ENCODE results near the gene PSMD2.

Gene PSMD2

DNA sequence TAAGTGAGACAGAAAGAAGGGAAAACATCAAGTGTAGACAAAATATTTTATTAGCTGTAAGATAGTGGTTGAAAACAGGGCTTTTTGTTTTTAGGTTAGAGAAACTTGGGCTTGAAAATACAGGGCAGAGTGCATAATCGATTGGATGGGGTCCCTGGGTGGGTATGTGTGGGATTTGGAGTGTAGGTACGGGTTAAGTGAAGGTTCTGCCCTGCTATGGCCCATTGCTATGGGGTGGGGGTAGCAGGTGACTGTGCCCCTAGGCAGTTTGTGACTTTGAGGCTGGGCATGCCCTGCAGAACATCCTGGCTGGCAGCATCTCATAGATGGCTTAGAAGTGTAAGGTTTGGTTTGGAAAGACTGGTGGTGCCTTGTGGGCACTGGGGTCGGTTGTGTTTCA is 34.7 kb downstream of the PSMD2 start:
- Histone ChIP-seq H3K27me3 (ENCODE audit: control insufficient read depth in 1 of 2, insufficient read depth in 2 of 2, low read length in 2 of 2) (no peaks in the 10 kb centered on the region), H3K9ac (ENCODE audit: low read length in 2 of 2) (no peak overlapping the region), H3K4me1 (ENCODE audit: control insufficient read depth, insufficient read depth, low read length) (peaks cover 29% of the 10 kb centered on the region), H3K27ac (ENCODE audit: low read length) (no peak overlapping the region), H3K36me3 (ENCODE audit: control insufficient read depth in 2 of 2, insufficient read depth in 2 of 2, low read length in 2 of 2) (peaks cover 56 to 58% of the 10 kb centered on the region in 2 donors), H3K4me3 (ENCODE audit: low read length in 2 of 2) (no peak overlapping the region), H3K9me3 (ENCODE audit: control insufficient read depth in 2 of 2, low read length in 2 of 2) (no peaks in the 10 kb centered on the region)

DNA sequence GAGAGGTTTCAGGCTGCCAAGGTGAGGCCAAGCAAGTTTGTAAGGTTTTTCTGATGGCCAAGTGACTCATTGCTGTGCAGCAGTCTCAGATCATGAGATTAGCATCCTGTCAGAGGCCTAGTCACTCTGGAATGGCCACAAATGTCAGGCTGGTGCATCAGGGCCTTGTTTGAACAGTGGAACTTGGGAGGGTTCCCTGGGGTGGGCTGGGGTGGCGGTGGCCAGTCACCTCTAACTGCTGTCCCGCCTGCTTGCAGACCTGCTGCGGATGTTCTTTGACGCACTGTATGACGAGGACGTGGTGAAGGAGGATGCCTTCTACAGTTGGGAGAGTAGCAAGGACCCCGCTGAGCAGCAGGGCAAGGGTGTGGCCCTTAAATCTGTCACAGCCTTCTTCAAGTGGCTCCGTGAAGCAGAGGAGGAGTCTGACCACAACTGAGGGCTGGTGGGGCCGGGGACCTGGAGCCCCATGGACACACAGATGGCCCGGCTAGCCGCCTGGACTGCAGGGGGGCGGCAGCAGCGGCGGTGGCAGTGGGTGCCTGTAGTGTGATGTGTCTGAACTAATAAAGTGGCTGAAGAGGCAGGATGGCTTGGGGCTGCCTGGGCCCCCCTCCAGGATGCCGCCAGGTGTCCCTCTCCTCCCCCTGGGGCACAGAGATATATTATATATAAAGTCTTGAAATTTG is 35.6 kb downstream of the PSMD2 start:
- Histone ChIP-seq H3K4me1 (ENCODE audit: control insufficient read depth, insufficient read depth, low read length) (peaks cover 36% of the 10 kb centered on the region), H3K27me3 (ENCODE audit: control insufficient read depth in 1 of 2, insufficient read depth in 2 of 2, low read length in 2 of 2) (no peaks in the 10 kb centered on the region), H3K27ac (ENCODE audit: low read length) (peak overlapping the region; percentile 98), H3K4me3 (ENCODE audit: low read length in 2 of 2) (no peak overlapping the region), H3K36me3 (ENCODE audit: control insufficient read depth in 2 of 2, insufficient read depth in 2 of 2, low read length in 2 of 2) (peaks cover 47 to 49% of the 10 kb centered on the region in 2 donors), H3K9ac (ENCODE audit: low read length in 2 of 2) (no peak overlapping the region), H3K9me3 (ENCODE audit: control insufficient read depth in 2 of 2, low read length in 2 of 2) (no peaks in the 10 kb centered on the region)

GRCh38 chr3:184335291-184335660 is 36.2 kb downstream of the PSMD2 start:
- Histone ChIP-seq H3K27me3 (ENCODE audit: control insufficient read depth in 1 of 2, insufficient read depth in 2 of 2, low read length in 2 of 2) (no peaks in the 10 kb centered on the region), H3K4me1 (ENCODE audit: control insufficient read depth, insufficient read depth, low read length) (peaks cover 36% of the 10 kb centered on the region), H3K9me3 (ENCODE audit: control insufficient read depth in 2 of 2, low read length in 2 of 2) (no peaks in the 10 kb centered on the region), H3K36me3 (ENCODE audit: control insufficient read depth in 2 of 2, insufficient read depth in 2 of 2, low read length in 2 of 2) (peaks cover 43 to 44% of the 10 kb centered on the region in 2 donors), H3K9ac (ENCODE audit: low read length in 2 of 2) (peak overlapping the region; percentile 80 to 90), H3K27ac (ENCODE audit: low read length) (peak overlapping the region; percentile 98), H3K4me3 (ENCODE audit: low read length in 2 of 2) (peak overlapping the region; percentile 83 to 86)

DNA sequence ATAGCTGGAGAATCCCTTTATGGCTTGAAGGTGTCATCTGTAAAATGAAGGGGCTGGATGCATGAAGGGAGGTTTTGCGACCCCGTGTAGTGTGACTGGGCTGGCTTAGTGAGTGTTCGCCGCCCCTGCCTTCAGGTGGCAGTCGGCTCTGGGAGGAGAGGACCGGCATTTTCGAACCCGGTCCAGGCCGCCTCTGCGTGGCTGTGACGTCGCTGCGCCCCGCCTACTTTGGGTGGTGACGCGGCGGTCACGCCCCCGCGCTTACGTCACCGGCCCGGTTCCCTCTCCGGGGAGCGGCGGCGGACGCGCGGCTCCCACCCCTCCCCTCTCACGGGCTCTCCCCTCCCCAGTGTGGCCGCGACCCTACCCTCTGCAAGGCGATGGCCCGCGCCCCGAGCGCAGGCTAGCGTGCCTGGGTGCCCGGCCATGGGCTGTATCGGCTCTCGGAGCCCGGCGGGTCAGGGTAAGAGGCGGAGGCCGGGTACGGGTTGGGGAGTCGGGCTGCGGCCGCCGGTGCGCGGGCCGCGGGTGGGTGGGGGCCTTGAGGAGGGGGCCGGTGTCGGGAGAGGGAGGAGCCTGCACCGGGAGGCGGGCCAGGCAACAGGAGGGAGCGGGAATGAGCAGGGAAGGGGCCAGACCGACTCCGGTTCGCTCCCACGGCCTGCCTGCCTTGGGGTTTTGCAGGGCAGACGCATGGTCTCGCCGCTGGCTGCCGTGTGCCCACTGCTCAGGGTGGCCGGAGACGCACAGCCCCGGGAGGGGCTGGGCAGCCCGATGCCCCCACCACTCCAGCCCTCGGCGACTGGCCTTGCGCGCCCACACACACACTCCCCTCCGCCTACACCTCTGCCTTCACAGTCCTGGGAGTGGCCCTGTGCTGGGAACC is 36.9 kb downstream of the PSMD2 start:
- H3K4me1 ChIP-seq (ENCODE audit: control insufficient read depth, insufficient read depth, low read length) = peaks cover 39% of the 10 kb centered on the region
- no peaks in the 10 kb centered on the region for H3K9me3 ChIP-seq (ENCODE audit: control insufficient read depth in 2 of 2, low read length in 2 of 2)
- H3K9ac ChIP-seq (ENCODE audit: low read length in 2 of 2) = peak overlapping the region; percentile 88 to 90
- peak overlapping the region; percentile 83 to 86 for H3K4me3 ChIP-seq (ENCODE audit: low read length in 2 of 2)
- H3K36me3 ChIP-seq (ENCODE audit: control insufficient read depth in 2 of 2, insufficient read depth in 2 of 2, low read length in 2 of 2) = peaks cover 39 to 43% of the 10 kb centered on the region in 2 donors
- H3K27me3 ChIP-seq (ENCODE audit: control insufficient read depth in 1 of 2, insufficient read depth in 2 of 2, low read length in 2 of 2) = no peaks in the 10 kb centered on the region
- peak overlapping the region; percentile 98 for H3K27ac ChIP-seq (ENCODE audit: low read length)

- H3K4me1 ChIP-seq (ENCODE audit: control insufficient read depth, insufficient read depth, low read length) = peaks cover 45% of the 10 kb centered on the region
- H3K36me3 ChIP-seq (ENCODE audit: control insufficient read depth in 2 of 2, insufficient read depth in 2 of 2, low read length in 2 of 2) = peaks cover 38 to 42% of the 10 kb centered on the region in 2 donors
Observed at GRCh38 chr3:184336547-184337398, 37.7 kb downstream of the PSMD2 start.

GRCh38 chr3:184337399-184337714 is 38.3 kb downstream of the PSMD2 start, which contains the start of gene FAM131A:
TSS of gene FAM131A (plus strand) at chr3:184337600. CDS start at chr3:184337631, 31 bp downstream.
- Histone ChIP-seq H3K27me3 (ENCODE audit: control insufficient read depth in 1 of 2, insufficient read depth in 2 of 2, low read length in 2 of 2) (no peaks in the 10 kb centered on the region), H3K9me3 (ENCODE audit: control insufficient read depth in 2 of 2, low read length in 2 of 2) (no peaks in the 10 kb centered on the region), H3K9ac (ENCODE audit: low read length in 2 of 2) (peak within 1 kb of the TSS; percentile 88 to 90), H3K4me1 (ENCODE audit: control insufficient read depth, insufficient read depth, low read length) (peaks cover 47% of the 10 kb centered on the region), H3K27ac (ENCODE audit: low read length) (peak within 1 kb of the TSS; percentile 98), H3K36me3 (ENCODE audit: control insufficient read depth in 2 of 2, insufficient read depth in 2 of 2, low read length in 2 of 2) (peaks cover 33 to 41% of the 10 kb centered on the region in 2 donors), H3K4me3 (ENCODE audit: low read length in 2 of 2) (peak within 1 kb of the TSS; percentile 83 to 86)

More at GRCh38 chr3:184336547-184337398, 37.7 kb downstream of the PSMD2 start:
- H3K4me3 ChIP-seq (ENCODE audit: low read length in 2 of 2) = peak overlapping the region; percentile 83 to 86
- H3K27me3 ChIP-seq (ENCODE audit: control insufficient read depth in 1 of 2, insufficient read depth in 2 of 2, low read length in 2 of 2) = no peaks in the 10 kb centered on the region
- no peaks in the 10 kb centered on the region for H3K9me3 ChIP-seq (ENCODE audit: control insufficient read depth in 2 of 2, low read length in 2 of 2)
- peak overlapping the region; percentile 98 for H3K27ac ChIP-seq (ENCODE audit: low read length)
- H3K9ac ChIP-seq (ENCODE audit: low read length in 2 of 2) = peak overlapping the region; percentile 88 to 90

DNA sequence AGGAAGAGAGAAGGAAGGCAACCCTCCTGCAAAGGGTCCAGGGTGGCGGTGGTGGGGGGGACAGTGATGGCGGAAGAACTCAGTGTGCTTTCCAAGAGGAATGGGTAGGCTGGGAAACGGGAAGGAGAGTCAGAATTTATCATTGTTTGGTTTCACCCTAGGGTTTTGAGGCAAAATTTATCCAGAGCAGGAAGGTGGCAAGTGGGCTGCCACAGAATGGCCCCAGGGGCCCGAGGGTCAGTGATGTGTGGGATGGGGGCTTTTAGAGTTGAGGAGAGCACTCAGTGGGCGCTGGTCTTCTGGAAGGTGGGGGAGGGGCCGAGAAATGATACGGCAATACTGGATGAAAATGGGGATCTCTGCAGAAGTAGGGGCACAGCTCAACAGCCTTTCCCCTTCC is 38.9 kb downstream of the PSMD2 start:
- peaks cover 47% of the 10 kb centered on the region for H3K4me1 ChIP-seq (ENCODE audit: control insufficient read depth, insufficient read depth, low read length)

GRCh38 chr3:184338511-184338945 is 39.5 kb downstream of the PSMD2 start:
- Histone ChIP-seq H3K9me3 (ENCODE audit: control insufficient read depth in 2 of 2, low read length in 2 of 2) (no peaks in the 10 kb centered on the region), H3K27ac (ENCODE audit: low read length) (peak overlapping the region; percentile 98), H3K4me3 (ENCODE audit: low read length in 2 of 2) (peak overlapping the region; percentile 83 to 86), H3K4me1 (ENCODE audit: control insufficient read depth, insufficient read depth, low read length) (peaks cover 50% of the 10 kb centered on the region), H3K36me3 (ENCODE audit: control insufficient read depth in 2 of 2, insufficient read depth in 2 of 2, low read length in 2 of 2) (peaks cover 33 to 41% of the 10 kb centered on the region in 2 donors), H3K9ac (ENCODE audit: low read length in 2 of 2) (peak overlapping the region; percentile 79 to 88), H3K27me3 (ENCODE audit: control insufficient read depth in 1 of 2, insufficient read depth in 2 of 2, low read length in 2 of 2) (no peaks in the 10 kb centered on the region)

More for the DNA sequence above, 38.9 kb downstream of the PSMD2 start:
- H3K9ac ChIP-seq (ENCODE audit: low read length in 2 of 2) = peak overlapping the region; percentile 79 to 88
- peak overlapping the region; percentile 98 for H3K27ac ChIP-seq (ENCODE audit: low read length)
- peaks cover 33 to 41% of the 10 kb centered on the region in 2 donors for H3K36me3 ChIP-seq (ENCODE audit: control insufficient read depth in 2 of 2, insufficient read depth in 2 of 2, low read length in 2 of 2)
- no peaks in the 10 kb centered on the region for H3K9me3 ChIP-seq (ENCODE audit: control insufficient read depth in 2 of 2, low read length in 2 of 2)
- H3K27me3 ChIP-seq (ENCODE audit: control insufficient read depth in 1 of 2, insufficient read depth in 2 of 2, low read length in 2 of 2) = no peaks in the 10 kb centered on the region
- H3K4me3 ChIP-seq (ENCODE audit: low read length in 2 of 2) = peak overlapping the region; percentile 83 to 86

- no peaks in the 10 kb centered on the region for H3K9me3 ChIP-seq (ENCODE audit: control insufficient read depth in 2 of 2, low read length in 2 of 2)
- peak overlapping the region; percentile 70 to 78 for H3K9ac ChIP-seq (ENCODE audit: low read length in 2 of 2)
- H3K36me3 ChIP-seq (ENCODE audit: control insufficient read depth in 2 of 2, insufficient read depth in 2 of 2, low read length in 2 of 2) = peaks cover 31 to 40% of the 10 kb centered on the region in 2 donors
- H3K27ac ChIP-seq (ENCODE audit: low read length) = peak overlapping the region; percentile 98
- peak overlapping the region; percentile 67 to 83 for H3K4me3 ChIP-seq (ENCODE audit: low read length in 2 of 2)
- H3K27me3 ChIP-seq (ENCODE audit: control insufficient read depth in 1 of 2, insufficient read depth in 2 of 2, low read length in 2 of 2) = no peaks in the 10 kb centered on the region
- peaks cover 50% of the 10 kb centered on the region for H3K4me1 ChIP-seq (ENCODE audit: control insufficient read depth, insufficient read depth, low read length)
Observed at GRCh38 chr3:184339001-184339400, 40.0 kb downstream of the PSMD2 start.
